Stimulated activated CD4-positive, alpha-beta T cell treated with anti-CD3 and anti-CD28 coated beads, Interleukin-15, amount 100 ng/mL, for 24 hours (primary cell): ENCODE results near the gene KDM1B.
"Not testable (repeated sequence)": the region's sequence is repeated elsewhere in the genome, so short reads cannot be mapped to it uniquely, and the experiment has no call there.

Experiments
- DNase-seq: peaks from one replicate; pipeline ENCODE4 v3.0.0-alpha.2; 2020

Gene KDM1B

GRCh38 chr6:18189196-18189595 lies 34.0 kb downstream of the KDM1B start:
- DNase-seq, result no peak

DNA sequence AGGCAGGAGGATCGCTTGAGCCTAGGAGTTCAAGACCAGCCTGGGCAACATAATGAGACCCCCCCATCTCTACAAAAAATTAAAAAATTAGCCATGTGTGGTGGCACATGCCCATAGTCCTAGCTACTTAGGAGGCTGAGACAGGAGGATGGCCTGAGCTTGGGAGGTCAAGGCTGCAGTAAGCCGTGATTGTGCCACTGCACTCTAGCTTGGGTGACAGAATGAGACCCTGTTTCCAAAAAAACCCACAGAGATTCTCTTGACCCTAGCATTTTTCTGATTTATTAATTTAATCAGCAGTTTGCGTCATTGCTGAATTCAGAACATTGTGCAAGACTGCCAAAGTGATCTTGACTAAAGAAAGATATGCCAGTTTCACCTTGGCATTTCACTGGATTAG lies 36.8 kb downstream of the KDM1B start:
- no peak for DNase-seq

DNA sequence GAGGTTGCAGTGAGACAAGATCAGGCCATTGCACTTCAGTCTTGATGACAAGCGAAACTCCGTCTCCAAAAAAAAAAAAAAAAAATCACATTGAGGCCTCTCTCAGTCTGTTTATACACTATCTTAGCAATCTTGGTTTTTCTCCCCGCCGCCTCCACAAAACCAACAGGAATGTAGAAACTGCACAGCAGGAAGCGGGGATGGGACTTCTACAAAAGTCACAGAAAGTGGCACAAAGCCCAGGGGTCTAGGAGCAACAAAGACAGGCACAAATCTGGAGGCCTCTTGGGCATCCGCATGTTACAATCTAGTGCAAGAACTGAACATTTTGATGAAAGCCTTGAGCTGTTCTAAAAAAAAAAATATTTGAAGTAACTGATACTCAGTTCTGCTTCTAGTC lies 48.6 kb downstream of the KDM1B start:
- DNase-seq, result no peak

GRCh38 chr6:18204691-18205090 lies 49.5 kb downstream of the KDM1B start:
- DNase-seq, result no peak

DNA sequence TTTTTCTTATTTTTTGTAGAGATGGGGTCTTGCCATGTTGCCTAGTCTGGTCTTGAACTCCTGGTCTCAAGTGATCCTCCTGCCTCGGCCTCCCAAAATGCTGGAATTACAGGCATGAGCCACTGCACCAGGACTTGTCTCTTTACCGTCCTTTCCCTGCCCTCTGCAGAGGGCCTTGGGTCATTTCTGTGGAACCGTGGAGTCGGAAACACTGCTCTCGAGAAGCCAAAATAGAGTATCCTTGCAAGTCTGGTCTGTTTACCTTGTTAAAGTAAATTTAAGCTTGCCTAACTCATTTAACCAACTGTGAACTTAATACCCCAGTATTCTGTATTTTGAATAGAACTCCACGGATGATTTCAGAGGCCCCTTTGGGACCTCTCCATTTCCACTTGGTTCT lies 51.4 kb downstream of the KDM1B start:
- no peak for DNase-seq

DNA sequence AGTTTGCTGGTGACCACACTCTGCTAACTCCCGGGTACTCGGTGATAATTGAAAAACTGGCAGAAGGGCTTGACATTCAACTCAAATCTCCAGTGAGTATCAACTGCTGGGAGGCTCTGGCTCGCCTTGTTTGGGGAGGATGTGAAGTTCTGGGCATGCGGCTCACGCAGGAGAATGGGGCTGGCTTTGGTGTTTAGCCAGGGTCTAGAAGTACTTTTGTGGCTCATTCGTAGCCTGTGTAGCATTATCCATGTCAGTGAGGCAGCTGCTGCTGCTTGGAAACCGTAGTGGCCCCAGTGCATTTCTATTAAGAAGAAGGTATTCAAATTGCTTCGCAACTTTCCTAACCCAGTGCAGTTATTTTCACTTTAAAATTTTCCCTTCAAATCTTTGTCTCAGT lies 52.2 kb downstream of the KDM1B start:
- DNase-seq, result no peak

- DNase-seq, result no peak
Measured at GRCh38 chr6:18207949-18208348, 52.7 kb downstream of the KDM1B start.

GRCh38 chr6:18208778-18209177 lies 53.6 kb downstream of the KDM1B start:
- DNase-seq, result not testable (repeated sequence)

- no peak for DNase-seq
Measured at GRCh38 chr6:18209539-18210197, 54.4 kb downstream of the KDM1B start.

GRCh38 chr6:18210707-18211106 lies 55.5 kb downstream of the KDM1B start:
- DNase-seq, result no peak

DNA sequence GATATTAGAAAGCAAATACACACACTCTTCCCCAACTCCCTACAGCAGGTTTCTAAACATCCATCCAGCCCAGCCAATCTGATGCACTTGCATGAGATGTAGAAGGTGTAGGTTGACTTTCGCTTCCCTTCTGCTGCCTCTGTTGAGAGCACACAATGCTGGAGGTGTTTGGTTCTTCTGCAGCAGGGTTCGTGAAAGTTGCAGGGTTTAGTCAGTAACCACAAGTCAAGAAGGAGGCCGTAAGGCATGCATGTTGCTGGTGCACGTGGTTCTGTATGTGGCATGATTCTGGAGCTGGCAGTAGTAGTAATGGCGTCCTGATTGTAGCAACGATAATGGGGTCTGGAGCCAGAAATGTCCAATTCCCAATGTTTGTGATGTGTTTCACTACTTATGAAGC lies 56.1 kb downstream of the KDM1B start:
- DNase-seq, result peak; percentile 39

DNA sequence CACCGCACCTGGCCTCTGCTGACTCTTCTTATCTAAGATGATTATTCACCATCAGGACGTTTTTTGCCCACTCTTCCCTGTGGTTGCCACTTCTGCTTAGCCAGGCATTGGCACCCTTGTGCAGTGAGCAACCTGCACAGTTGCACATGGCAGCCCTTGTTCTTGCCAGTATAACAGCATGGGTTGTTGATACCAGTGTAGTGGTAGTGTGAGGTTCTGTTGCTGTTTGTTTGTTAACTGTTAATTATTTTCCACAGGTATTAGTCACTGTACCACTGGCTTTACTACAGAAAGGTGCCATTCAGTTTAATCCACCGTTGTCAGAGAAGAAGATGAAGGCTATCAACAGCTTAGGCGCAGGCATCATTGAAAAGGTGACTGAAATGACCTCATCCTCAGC lies 57.0 kb downstream of the KDM1B start:
- no peak for DNase-seq

- no peak for DNase-seq
Measured at GRCh38 chr6:18213439-18213838, 58.2 kb downstream of the KDM1B start.

- DNase-seq, result no peak
Measured at GRCh38 chr6:18214003-18214402, 58.8 kb downstream of the KDM1B start.

DNA sequence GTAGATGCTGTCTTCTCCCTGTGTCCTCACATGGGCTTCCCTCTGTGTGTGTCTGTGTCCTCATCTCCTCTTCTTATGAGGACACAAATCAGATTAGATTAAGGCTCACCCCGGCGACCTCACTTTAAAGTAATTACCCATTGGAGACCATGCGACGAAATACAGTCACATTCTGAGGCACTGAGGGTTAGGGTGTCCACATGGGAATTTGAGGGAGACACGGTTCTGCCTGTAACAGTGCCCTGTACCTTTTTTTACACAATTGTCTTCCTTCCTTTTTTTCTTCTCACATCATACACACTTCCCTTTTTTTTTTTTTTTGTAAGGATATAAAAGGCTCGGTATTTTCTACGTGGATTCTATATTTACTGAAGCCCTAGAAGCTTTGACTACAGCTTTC lies 60.2 kb downstream of the KDM1B start:
- DNase-seq, result no peak

DNA sequence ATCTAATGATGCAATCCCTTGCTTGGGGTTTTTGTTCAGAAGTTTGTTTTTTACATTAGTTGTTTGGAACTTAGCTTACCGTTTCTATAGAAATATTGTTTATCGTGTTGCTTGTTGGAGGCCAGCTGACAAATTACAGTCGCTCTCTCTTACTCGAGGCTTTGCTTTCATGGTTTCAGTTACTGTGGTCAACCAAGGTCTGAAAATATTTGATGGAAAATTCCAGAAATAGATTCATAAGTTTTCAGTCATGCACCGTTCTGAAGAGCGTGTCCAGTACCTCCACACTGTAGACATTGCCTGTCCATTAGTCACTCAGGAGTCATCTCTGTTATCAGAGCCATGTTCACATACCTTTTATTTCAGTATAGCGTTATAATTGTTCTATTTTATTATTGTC lies 61.2 kb downstream of the KDM1B start:
- no peak for DNase-seq

GRCh38 chr6:18218233-18218632 lies 63.0 kb downstream of the KDM1B start:
- no peak for DNase-seq

- DNase-seq, result no peak
Measured at GRCh38 chr6:18219591-18219990, 64.4 kb downstream of the KDM1B start.

DNA sequence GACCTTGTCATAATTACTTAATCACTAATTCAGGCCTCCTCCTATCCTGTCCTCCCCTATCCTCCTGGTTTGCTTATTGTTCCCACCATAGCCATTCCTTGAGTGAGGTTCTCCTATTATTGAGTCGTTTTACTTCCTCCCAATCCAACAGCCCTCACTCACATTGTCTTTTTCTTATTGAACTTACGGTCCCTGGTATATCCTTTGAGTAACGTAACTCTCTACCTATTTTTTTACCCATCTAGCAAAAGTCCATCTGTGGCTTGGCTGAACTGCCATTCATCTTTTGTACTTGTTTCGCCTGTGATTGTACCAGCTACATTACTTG lies 66.0 kb downstream of the KDM1B start:
- DNase-seq, result no peak

GRCh38 chr6:18226451-18227105 lies 71.4 kb downstream of the KDM1B start:
- DNase-seq, result not testable (repeated sequence)

DNA sequence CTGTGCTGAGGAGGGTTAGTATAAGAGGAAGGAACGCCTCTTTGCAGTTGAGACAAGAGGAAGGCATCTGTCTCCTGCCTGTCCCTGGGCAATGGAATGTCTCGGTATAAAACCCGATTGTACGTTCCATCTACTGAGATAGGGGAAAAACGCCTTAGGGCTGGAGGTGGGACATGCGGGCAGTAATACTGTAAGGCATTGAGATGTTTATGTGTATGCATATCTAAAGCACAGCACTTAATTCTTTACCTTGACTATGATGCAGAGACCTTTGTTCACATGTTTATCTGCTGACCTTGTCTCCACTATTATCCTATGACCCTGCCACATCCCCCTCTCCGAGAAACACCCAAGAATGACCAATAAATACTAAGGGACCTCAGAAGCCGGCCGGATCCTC lies 71.9 kb downstream of the KDM1B start:
- not testable (repeated sequence) for DNase-seq

DNA sequence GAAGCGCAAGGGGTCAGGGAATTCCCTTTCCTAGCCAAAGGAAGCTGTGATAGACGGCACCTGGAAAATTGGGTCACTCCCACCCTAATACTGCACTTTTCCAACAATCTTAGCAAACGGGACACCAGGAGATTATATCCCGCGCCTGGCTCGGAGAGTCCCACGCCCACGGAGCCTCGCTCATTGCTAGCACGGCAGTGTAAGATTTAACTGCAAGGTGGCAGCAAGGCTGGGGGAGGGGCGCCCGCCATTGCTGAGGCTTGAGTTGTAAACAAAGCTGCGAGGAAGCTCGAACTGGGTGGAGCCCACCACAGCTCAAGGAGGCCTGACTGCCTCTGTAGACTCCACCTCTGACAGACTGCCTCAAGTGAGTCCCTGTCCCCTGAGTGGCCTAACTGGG lies 73.4 kb downstream of the KDM1B start:
- DNase-seq, result not testable (repeated sequence)

GRCh38 chr6:18231856-18232255 lies 76.6 kb downstream of the KDM1B start:
- not testable (repeated sequence) for DNase-seq

- DNase-seq, result not testable (repeated sequence)
Measured at GRCh38 chr6:18233770-18234169, 78.5 kb downstream of the KDM1B start.

- no peak for DNase-seq
Measured at GRCh38 chr6:18234564-18234963, 79.3 kb downstream of the KDM1B start.
